K562 (cell line): ENCODE measurements around the gene FAM241B. TPM values are rescaled to one million over a fixed set of nuclear protein-coding genes. Genes with fewer than 3 reads are reported as not detected.

Experiments
- ATAC-seq: fragments of 200-7000 bp; cut with Tn5 transposase; 3 replicates; pipeline ENCODE4 v1.9.1; 2020; ENCODE audit warnings: moderate library complexity
- BruUV-seq: library from RNA; stranded (reverse); fragments of 400-500 nt; replicated peaks from 2 replicates; lab custom pipeline; 2021; lab: Mats Ljungman, UMichigan
- CTCF ChIA-PET: fragments of 300-600 bp; formaldehyde crosslinking; extraction: SDS; loops from one replicate; lab custom pipeline; 2021; ENCODE audit warnings: low intra/inter-chr PET ratio; lab: Yijun Ruan, JAX
- POLR2A ChIA-PET: fragments of 300-600, 350-650 bp; sonication (Branson Sonifier 250); formaldehyde crosslinking; extraction: SDS; loops from one replicate; lab custom pipeline; 2021; ENCODE audit warnings: antibody characterized with exemption, inconsistent platforms; lab: Yijun Ruan, JAX
- DNase-seq, 4 experiments: peaks; one replicate each; pipeline versions ENCODE4 v3.0.0 to v3.0.0-alpha.2; 2011 to 2018; ENCODE audit warnings: low spot score in 3 of 4, mixed read lengths in 3 of 4; ENCODE audit errors: extremely low read depth in 1 of 4
- FAIRE-seq: peaks from 2 replicates; lab custom pipeline; 2011; peaks lifted over from hg19 to GRCh38; lab: Jason Lieb, UNC
- H2AFZ ChIP-seq: 2 replicates; pipeline ENCODE4 v1.6.0; 2011; ENCODE audit warnings: low read depth, low read length, control low read depth, inconsistent platforms
- H3K27ac ChIP-seq: fragments of 200-600 bp; 3 replicates; pipeline ENCODE4 v1.8.0; 2011; ENCODE audit warnings: low read depth, mild to moderate bottlenecking, control low read depth, inconsistent platforms, low read length, moderate library complexity, mixed read lengths; ENCODE audit errors: extremely low read depth
- H3K27me3 ChIP-seq, 2 experiments: fragments of 300-600 bp in 1 of 2; 2 replicates in 1 of 2; 3 replicates in 1 of 2; pipeline versions ENCODE4 v1.6.0 to v1.8.0; 2011; ENCODE audit warnings: inconsistent platforms in 2 of 2, low read length in 2 of 2, mild to moderate bottlenecking in 1 of 2, mixed read lengths in 1 of 2, moderate library complexity in 1 of 2; ENCODE audit not compliant: control insufficient read depth in 2 of 2, insufficient read depth in 2 of 2
- H3K36me3 ChIP-seq: fragments of 300-600 bp; 3 replicates; pipeline ENCODE4 v1.8.0; 2011; ENCODE audit warnings: mild to moderate bottlenecking, low read length, inconsistent platforms; ENCODE audit not compliant: control insufficient read depth, insufficient read depth
- H3K4me1 ChIP-seq, 2 experiments: fragments of 200-600 bp in 1 of 2; replicated peaks in 1 of 2; 2 replicates in 1 of 2; 3 replicates in 1 of 2; pipeline versions ENCODE4 v1.5.1 to v1.8.0; 2011; ENCODE audit warnings: inconsistent platforms in 2 of 2, low read length in 2 of 2, mild to moderate bottlenecking in 1 of 2, mixed read lengths in 1 of 2, moderate library complexity in 1 of 2; ENCODE audit not compliant: control insufficient read depth in 2 of 2, insufficient read depth in 2 of 2
- H3K4me2 ChIP-seq: 2 replicates; pipeline ENCODE4 v1.6.1; 2011; ENCODE audit warnings: low read length, control low read depth, inconsistent platforms, mixed read lengths; ENCODE audit not compliant: insufficient read depth
- H3K4me3 ChIP-seq: fragments of 200-600 bp; sonication (generic), shearing (Covaris generic); 2 replicates; pipeline ENCODE4 v1.5.1; 2016; ENCODE audit warnings: control low read depth, inconsistent platforms
- H3K79me2 ChIP-seq: fragments of 200-600 bp; 3 replicates; pipeline ENCODE4 v1.8.0; 2011; ENCODE audit warnings: low read length, inconsistent platforms; ENCODE audit not compliant: control insufficient read depth, insufficient read depth
- H3K9ac ChIP-seq, 2 experiments: 2 replicates each; pipeline versions ENCODE4 v1.6.0 to v1.6.1; 2011; ENCODE audit warnings: low read depth in 2 of 2, low read length in 2 of 2, control low read depth in 1 of 2, inconsistent platforms in 1 of 2, mild to moderate bottlenecking in 1 of 2, mixed read lengths in 1 of 2; ENCODE audit not compliant: insufficient read depth in 1 of 2
- H3K9me1 ChIP-seq: one replicate; pipeline ENCODE4 v1.6.0; 2011; ENCODE audit warnings: inconsistent platforms, mild to moderate bottlenecking, low read length, moderate library complexity; ENCODE audit not compliant: control insufficient read depth, insufficient read depth
- H3K9me3 ChIP-seq: replicated peaks from 2 replicates; pipeline ENCODE4 v1.5.1; 2011; ENCODE audit warnings: low read depth, low read length, inconsistent platforms; ENCODE audit not compliant: control insufficient read depth, insufficient read depth
- H4K20me1 ChIP-seq: replicated peaks from 2 replicates; pipeline ENCODE4 v1.6.1; 2011; ENCODE audit warnings: low read length, inconsistent platforms, mixed read lengths; ENCODE audit not compliant: control insufficient read depth, insufficient read depth
- BDP1 ChIP-seq: IDR thresholded peaks from 3 replicates; pipeline ENCODE4 v1.6.1; 2011; ENCODE audit not compliant: insufficient read length, insufficient read depth
- CREB1 ChIP-seq, 2 experiments: sonication (generic) in 1 of 2; formaldehyde crosslinking in 1 of 2; IDR thresholded peaks; 2 replicates each; pipeline versions ENCODE4 v1.6.1 to v1.8.0; 2012 to 2022; ENCODE audit warnings: inconsistent platforms in 1 of 2, mild to moderate bottlenecking in 1 of 2, missing genetic modification reagents in 1 of 2, moderate library complexity in 1 of 2
- GTF2E2 ChIP-seq: fragments of 200-800 bp; sonication (Bioruptor generic); IDR thresholded peaks from 2 replicates; pipeline ENCODE4 v1.6.1; 2016; ENCODE audit warnings: missing genetic modification characterization, missing compliant biosample characterization
- HNRNPH1 ChIP-seq: fragments of 200-400 bp; formaldehyde crosslinking; optimal IDR thresholded peaks from 2 replicates; pipeline ENCODE3; 2017; ENCODE audit warnings: low read depth, mild to moderate bottlenecking, low read length, moderate library complexity
- KDM5B ChIP-seq: fragments of 200-600 bp; sonication (generic); IDR thresholded peaks from 2 replicates; pipeline ENCODE4 v1.6.1; 2012; ENCODE audit warnings: low read depth, mild to moderate bottlenecking, moderate library complexity, low read length, control low read depth, inconsistent platforms; ENCODE audit not compliant: insufficient replicate concordance
- NBN ChIP-seq: fragments of 450-650 bp; IDR thresholded peaks from 2 replicates; pipeline ENCODE4 v1.6.1; 2016; ENCODE audit warnings: low read depth, mild to moderate bottlenecking
- ZNF24 ChIP-seq: fragments of 450-650 bp; IDR thresholded peaks from 2 replicates; pipeline ENCODE4 v1.6.1; 2016
- ZNF778 ChIP-seq: fragments of 450-650 bp; formaldehyde crosslinking; IDR thresholded peaks from 2 replicates; pipeline ENCODE4 v1.4.0; 2020; ENCODE audit warnings: mild to moderate bottlenecking, moderate library complexity
- WGBS: fragments of 100-300 bp; shearing (Covaris generic); methylation state at CpG from one replicate; pipeline ENCODE4 v1.1.6; 2016; ENCODE audit warnings: low coverage, mixed read lengths; ENCODE audit not compliant: insufficient coverage; ENCODE audit errors: missing lambda C conversion rate; 5-methylcytosine and 5-hydroxymethylcytosine counted together
- in situ Hi-C: fragments of 300-500 bp; cut with MboI; formaldehyde crosslinking; loops from 4 replicates; pipeline ENCODE4 v1.15.0; 2018; ENCODE audit warnings: inconsistent platforms, mixed read lengths
- intact Hi-C: fragments of 100-400 bp; cut with micrococcal nuclease; formaldehyde crosslinking; loops from 2 replicates; pipeline ENCODE4 v1.14.2; 2022
- polyA plus RNA-seq, 8 experiments: library from polyadenylated mRNA; depleted of rRNA in 4 of 8; stranded (reverse) in 5 of 8; unstranded in 3 of 8; fragments of >200 nt; fragmentation: Nextera tagmentation in 2 of 8; fragmentation: Illumina TruSeq in 1 of 8; extraction: Ambion mirVana in 2 of 8; extraction: Trizol in 1 of 8; gene quantifications; 2 replicates each; pipeline versions ENCODE4 v1.2.1 to v1.2.3, GENCODE V29; 2011 to 2014; ENCODE audit warnings: inconsistent platforms in 1 of 8, missing spikeins in 1 of 8
- total RNA-seq, 7 experiments: library from RNA; depleted of rRNA in 6 of 7; stranded (reverse); fragments of >200 nt in 6 of 7; fragmentation: Illumina TruSeq in 2 of 7; extraction: Trizol in 2 of 7; gene quantifications; 2 replicates each; pipeline versions ENCODE4 v1.2.1 to v1.2.3, GENCODE V29; 2011 to 2021; ENCODE audit warnings: low replicate concordance in 1 of 7
- TF ChIP-seq, protein P1 (sequence below): fragments of 250-450 bp; sonication (Bioruptor Pico); IDR thresholded peaks from 2 replicates; pipeline ENCODE4 v1.8.0; 2021; ENCODE audit warnings: borderline replicate concordance, mild to moderate bottlenecking, moderate library complexity; ENCODE audit not compliant: poor library complexity, severe bottlenecking
- TF ChIP-seq, protein P2 (sequence below): sonication (generic); formaldehyde crosslinking; IDR thresholded peaks from 2 replicates; pipeline ENCODE4 v1.8.1; 2022; ENCODE audit warnings: missing genetic modification reagents
- TF ChIP-seq, protein P3 (sequence below): fragments of 250-450 bp; sonication (Bioruptor Pico); IDR thresholded peaks from 2 replicates; pipeline ENCODE4 v1.4.0; 2020; ENCODE audit warnings: mild to moderate bottlenecking, moderate library complexity
- TF ChIP-seq, protein P4 (sequence below): IDR thresholded peaks from 2 replicates; pipeline ENCODE4 v1.6.1; 2014; ENCODE audit warnings: antibody characterized with exemption

FAM241B gene
- total and polyA plus RNA-seq, 9 of the 15 experiments (the other 6 are each of a cell fraction or from before 2014, with no cell fraction given) = 1.9 to 11.1 (median 3.0) TPM

DNA sequence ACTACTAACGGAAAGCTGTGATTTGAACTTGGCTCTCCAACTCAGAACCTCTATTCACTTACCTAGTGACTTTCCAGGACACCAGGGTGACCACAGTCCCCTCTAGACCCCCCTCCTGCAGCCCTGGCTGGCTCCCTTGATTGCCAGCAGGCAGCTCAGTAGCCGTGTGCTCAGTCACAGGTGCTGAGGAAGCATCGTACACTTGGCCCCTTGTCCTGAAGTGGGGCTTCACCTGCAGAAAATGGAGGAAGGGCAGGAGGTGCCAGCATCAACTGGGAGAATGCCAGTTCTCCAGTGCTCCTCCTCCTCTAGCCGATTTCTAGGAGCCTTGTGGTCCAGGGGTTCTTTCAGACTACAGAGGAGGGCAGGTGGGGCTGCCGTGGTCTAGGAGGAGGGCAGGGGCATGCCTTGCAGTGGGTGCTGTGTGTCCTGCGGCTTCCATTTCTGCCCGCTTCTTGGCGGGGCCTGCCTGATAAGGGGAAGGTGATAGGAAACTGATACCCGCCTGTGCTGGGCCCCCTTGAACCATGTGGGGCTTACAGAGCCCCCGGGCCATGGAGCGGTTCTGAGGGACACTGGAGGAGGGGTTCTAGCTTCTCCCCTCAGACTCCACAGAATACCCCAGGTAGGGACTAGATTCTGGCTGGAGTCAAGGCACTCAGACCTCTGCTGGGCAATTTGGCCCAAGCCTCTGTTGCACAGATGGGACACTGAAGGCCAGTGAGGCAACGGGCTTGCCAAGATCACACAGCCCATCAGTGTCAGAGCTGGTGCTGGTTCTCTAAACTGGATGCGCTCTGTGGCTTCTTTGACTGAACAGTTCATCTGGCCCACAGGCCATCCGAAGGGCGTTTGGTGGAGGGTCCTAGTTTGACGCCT is 14.0 kb downstream of the FAM241B start:
- Histone ChIP-seq H3K9me1 (no peaks in the 10 kb centered on the region), H3K4me3 (no peak overlapping the region), H3K27me3 (peaks cover 0 to 69% of the 10 kb centered on the region in 2 experiments; a peak in 3 of 5 replicates), H3K27ac (no peak overlapping the region), H3K9me3 (no peaks in the 10 kb centered on the region), H4K20me1 (peaks cover 6% of the 10 kb centered on the region; the same call in 1 of the 2 replicates), H3K4me1 (no peaks in the 10 kb centered on the region), H3K79me2 (no peaks in the 10 kb centered on the region), H3K4me2 (no peak overlapping the region), H3K36me3 (no peaks in the 10 kb centered on the region), H2AFZ (no peak overlapping the region), H3K9ac (no peak overlapping the region)
- DNase-seq (no peak), FAIRE-seq (no peak), ATAC-seq (peak; percentile 20; the same call in 2 of the 3 replicates)
- ChIA-PET CTCF (interaction anchor here (0.6 to 3.0 kb wide), 6 partner anchors 14 to 271 kb away, joined by 3 to 21 read pairs (median 10); partner anchors contain the start of gene FAM241B), POLR2A (interaction anchor here (1.4 to 1.7 kb wide), 2 partner anchors 9 to 137 kb away, joined by 4 read pairs; no protein-coding TSS in a partner anchor)
- WGBS = 2% methylated on average over 15 of the region's 16 CpGs
- no TSS peak for BruUV-seq
- in situ Hi-C loops = loop anchor here (25.0 kb wide), 1 partner anchor 407 kb away; no protein-coding TSS in a partner anchor
- intact Hi-C loops = loop anchor here (1.0 to 5.0 kb wide), 3 partner anchors 72 to 270 kb away; partner anchors contain the start of gene COL13A1
- TF ChIP-seq ZNF778 (CRISPR knock-in tag) = no peak
- TF ChIP-seq, protein P1, sequence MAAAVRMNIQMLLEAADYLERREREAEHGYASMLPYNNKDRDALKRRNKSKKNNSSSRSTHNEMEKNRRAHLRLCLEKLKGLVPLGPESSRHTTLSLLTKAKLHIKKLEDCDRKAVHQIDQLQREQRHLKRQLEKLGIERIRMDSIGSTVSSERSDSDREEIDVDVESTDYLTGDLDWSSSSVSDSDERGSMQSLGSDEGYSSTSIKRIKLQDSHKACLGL (CRISPR knock-in tag) = no peak
- TF ChIP-seq, protein P2, sequence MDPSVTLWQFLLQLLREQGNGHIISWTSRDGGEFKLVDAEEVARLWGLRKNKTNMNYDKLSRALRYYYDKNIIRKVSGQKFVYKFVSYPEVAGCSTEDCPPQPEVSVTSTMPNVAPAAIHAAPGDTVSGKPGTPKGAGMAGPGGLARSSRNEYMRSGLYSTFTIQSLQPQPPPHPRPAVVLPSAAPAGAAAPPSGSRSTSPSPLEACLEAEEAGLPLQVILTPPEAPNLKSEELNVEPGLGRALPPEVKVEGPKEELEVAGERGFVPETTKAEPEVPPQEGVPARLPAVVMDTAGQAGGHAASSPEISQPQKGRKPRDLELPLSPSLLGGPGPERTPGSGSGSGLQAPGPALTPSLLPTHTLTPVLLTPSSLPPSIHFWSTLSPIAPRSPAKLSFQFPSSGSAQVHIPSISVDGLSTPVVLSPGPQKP (CRISPR knock-in tag) = no peak
- no peak for TF ChIP-seq KDM5B
- no peak for TF ChIP-seq HNRNPH1
- no peak for TF ChIP-seq GTF2E2 (tag)
- no peak for TF ChIP-seq BDP1
- no peak for TF ChIP-seq NBN
- no peak for TF ChIP-seq CREB1 (IDR thresholded peaks at IDR 0.05)
- TF ChIP-seq CREB1 (CRISPR knock-in tag; IDR thresholded peaks at IDR 0.05) = no peak
- TF ChIP-seq ZNF24 = no peak
- TF ChIP-seq, protein P3, sequence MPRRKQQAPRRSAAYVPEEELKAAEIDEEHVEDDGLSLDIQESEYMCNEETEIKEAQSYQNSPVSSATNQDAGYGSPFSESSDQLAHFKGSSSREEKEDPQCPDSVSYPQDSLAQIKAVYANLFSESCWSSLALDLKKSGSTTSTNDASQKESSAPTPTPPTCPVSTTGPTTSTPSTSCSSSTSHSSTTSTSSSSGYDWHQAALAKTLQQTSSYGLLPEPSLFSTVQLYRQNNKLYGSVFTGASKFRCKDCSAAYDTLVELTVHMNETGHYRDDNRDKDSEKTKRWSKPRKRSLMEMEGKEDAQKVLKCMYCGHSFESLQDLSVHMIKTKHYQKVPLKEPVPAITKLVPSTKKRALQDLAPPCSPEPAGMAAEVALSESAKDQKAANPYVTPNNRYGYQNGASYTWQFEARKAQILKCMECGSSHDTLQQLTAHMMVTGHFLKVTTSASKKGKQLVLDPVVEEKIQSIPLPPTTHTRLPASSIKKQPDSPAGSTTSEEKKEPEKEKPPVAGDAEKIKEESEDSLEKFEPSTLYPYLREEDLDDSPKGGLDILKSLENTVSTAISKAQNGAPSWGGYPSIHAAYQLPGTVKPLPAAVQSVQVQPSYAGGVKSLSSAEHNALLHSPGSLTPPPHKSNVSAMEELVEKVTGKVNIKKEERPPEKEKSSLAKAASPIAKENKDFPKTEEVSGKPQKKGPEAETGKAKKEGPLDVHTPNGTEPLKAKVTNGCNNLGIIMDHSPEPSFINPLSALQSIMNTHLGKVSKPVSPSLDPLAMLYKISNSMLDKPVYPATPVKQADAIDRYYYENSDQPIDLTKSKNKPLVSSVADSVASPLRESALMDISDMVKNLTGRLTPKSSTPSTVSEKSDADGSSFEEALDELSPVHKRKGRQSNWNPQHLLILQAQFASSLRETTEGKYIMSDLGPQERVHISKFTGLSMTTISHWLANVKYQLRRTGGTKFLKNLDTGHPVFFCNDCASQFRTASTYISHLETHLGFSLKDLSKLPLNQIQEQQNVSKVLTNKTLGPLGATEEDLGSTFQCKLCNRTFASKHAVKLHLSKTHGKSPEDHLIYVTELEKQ (CRISPR knock-in tag) = no peak
- TF ChIP-seq, protein P4, sequence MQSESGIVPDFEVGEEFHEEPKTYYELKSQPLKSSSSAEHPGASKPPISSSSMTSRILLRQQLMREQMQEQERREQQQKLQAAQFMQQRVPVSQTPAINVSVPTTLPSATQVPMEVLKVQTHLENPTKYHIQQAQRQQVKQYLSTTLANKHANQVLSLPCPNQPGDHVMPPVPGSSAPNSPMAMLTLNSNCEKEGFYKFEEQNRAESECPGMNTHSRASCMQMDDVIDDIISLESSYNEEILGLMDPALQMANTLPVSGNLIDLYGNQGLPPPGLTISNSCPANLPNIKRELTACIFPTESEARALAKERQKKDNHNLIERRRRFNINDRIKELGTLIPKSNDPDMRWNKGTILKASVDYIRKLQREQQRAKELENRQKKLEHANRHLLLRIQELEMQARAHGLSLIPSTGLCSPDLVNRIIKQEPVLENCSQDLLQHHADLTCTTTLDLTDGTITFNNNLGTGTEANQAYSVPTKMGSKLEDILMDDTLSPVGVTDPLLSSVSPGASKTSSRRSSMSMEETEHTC = no peak
